Ishikawa (cell line): ENCODE data around the gene MRTFB.

Source experiments
- CEBPB ChIP-seq: IDR thresholded peaks from 2 replicates; pipeline ENCODE4 v1.6.1; 2012
- CREB1 ChIP-seq: IDR thresholded peaks from 2 replicates; pipeline ENCODE4 v1.6.1; 2012; ENCODE audit warnings: low read depth
- EGR1 ChIP-seq: IDR thresholded peaks from 2 replicates; pipeline ENCODE4 v1.6.1; 2012
- EP300 ChIP-seq: IDR thresholded peaks from 2 replicates; pipeline ENCODE4 v1.6.1; 2012; ENCODE audit warnings: borderline replicate concordance
- FOXM1 ChIP-seq: IDR thresholded peaks from 2 replicates; pipeline ENCODE4 v1.6.1; 2012; ENCODE audit warnings: low read depth, borderline replicate concordance
- MAX ChIP-seq: IDR thresholded peaks from 2 replicates; pipeline ENCODE4 v1.6.1; 2012
- NFIC ChIP-seq: IDR thresholded peaks from 2 replicates; pipeline ENCODE4 v1.6.1; 2012
- RAD21 ChIP-seq: IDR thresholded peaks from 2 replicates; pipeline ENCODE4 v1.6.1; 2012; ENCODE audit warnings: low read depth
- REST ChIP-seq: IDR thresholded peaks from 2 replicates; pipeline ENCODE4 v1.6.1; 2012; ENCODE audit warnings: low read depth, mild to moderate bottlenecking
- TAF1 ChIP-seq: IDR thresholded peaks from 2 replicates; pipeline ENCODE4 v1.6.1; 2012; ENCODE audit warnings: low read depth, mild to moderate bottlenecking
- TCF12 ChIP-seq: IDR thresholded peaks from 2 replicates; pipeline ENCODE4 v1.6.1; 2012; ENCODE audit warnings: low read depth
- TEAD4 ChIP-seq: IDR thresholded peaks from 2 replicates; pipeline ENCODE4 v1.6.1; 2012
- YY1 ChIP-seq: IDR thresholded peaks from 2 replicates; pipeline ENCODE4 v1.6.1; 2012; ENCODE audit warnings: low read depth
- ZBTB7A ChIP-seq: IDR thresholded peaks from 2 replicates; pipeline ENCODE4 v1.6.1; 2012; ENCODE audit warnings: low read depth
- TF ChIP-seq, protein P1 (sequence below): IDR thresholded peaks from 2 replicates; pipeline ENCODE4 v1.6.1; 2012

The MRTFB gene

DNA sequence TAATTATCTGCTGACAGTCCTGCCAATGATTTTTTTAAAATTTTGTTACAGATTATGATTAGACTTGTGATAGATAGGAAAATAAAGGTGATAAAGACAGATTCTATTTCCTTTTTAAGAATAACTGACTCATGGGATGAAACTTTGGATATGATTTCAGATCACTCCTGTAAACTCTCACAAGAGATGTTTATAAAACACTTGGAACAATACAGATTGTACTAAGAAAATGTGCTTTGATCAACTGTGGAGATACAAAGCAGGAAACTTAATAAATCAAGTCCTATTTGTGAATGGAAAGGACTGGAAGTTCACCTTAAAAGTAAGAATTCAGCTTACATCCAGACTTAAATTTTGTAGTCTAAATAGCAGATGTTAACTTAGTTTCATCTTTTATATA lies 21.4 kb downstream of the MRTFB start:
- no peak for TF ChIP-seq EP300
- TF ChIP-seq NFIC = no peak
- TF ChIP-seq RAD21 = no peak
- TF ChIP-seq TEAD4 = no peak
- no peak for TF ChIP-seq TCF12
- TF ChIP-seq TAF1 = no peak
- no peak for TF ChIP-seq REST
- TF ChIP-seq EGR1 = no peak
- no peak for TF ChIP-seq YY1
- no peak for TF ChIP-seq MAX
- no peak for TF ChIP-seq CEBPB
- TF ChIP-seq CREB1 = no peak
- TF ChIP-seq ZBTB7A = no peak
- TF ChIP-seq, protein P1, sequence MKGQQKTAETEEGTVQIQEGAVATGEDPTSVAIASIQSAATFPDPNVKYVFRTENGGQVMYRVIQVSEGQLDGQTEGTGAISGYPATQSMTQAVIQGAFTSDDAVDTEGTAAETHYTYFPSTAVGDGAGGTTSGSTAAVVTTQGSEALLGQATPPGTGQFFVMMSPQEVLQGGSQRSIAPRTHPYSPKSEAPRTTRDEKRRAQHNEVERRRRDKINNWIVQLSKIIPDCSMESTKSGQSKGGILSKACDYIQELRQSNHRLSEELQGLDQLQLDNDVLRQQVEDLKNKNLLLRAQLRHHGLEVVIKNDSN = no peak
- TF ChIP-seq FOXM1 = no peak

- TF ChIP-seq TEAD4 (peak; percentile 34; the same call in 1 of the 2 replicates), YY1 (no peak)
Observed at GRCh38 chr16:14095883-14096551, 24.9 kb downstream of the MRTFB start.

GRCh38 chr16:14097182-14097959 lies 26.3 kb downstream of the MRTFB start:
- TF ChIP-seq FOXM1 = peak; percentile 68; the same call in 1 of the 2 replicates
- TF ChIP-seq EP300 = peak; percentile 58; the same call in 1 of the 2 replicates
- TF ChIP-seq CEBPB = peak; percentile 60
- no peak for TF ChIP-seq TAF1
- peak; percentile 78 for TF ChIP-seq TCF12
- TF ChIP-seq TEAD4 = peak; percentile 75
- 0 out of 2 replicates have a peak, but pooled peaks have one; percentile 8 for TF ChIP-seq RAD21
- TF ChIP-seq MAX = peak; percentile 42; the same call in 1 of the 2 replicates
- TF ChIP-seq REST = no peak
- TF ChIP-seq NFIC = peak; percentile 92
- TF ChIP-seq, protein P1 = no peak
- no peak for TF ChIP-seq CREB1
- no peak for TF ChIP-seq ZBTB7A
- no peak for TF ChIP-seq YY1
- TF ChIP-seq EGR1 = no peak

DNA sequence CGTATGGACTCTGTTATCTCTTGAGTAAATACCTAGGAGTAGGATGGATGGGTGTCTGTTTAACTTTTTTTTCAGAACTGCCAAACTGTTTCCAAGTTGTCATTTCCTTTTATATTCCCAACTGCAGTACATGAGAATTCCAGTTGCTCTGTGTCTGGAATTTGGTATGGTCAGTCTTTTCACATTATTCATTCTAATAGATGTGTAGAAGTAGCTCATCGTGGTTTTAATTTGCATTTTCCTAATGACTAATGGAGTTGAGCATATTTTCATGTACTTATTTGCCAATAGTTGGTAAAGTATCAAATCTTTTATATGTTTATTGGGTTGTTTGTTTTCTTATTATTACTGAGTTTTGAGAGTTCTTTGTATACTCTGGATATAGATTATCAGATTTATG lies 27.0 kb downstream of the MRTFB start:
- TF ChIP-seq, protein P1 = no peak
- TF ChIP-seq MAX = no peak
- no peak for TF ChIP-seq YY1
- TF ChIP-seq TCF12 = no peak
- TF ChIP-seq CEBPB = no peak
- no peak for TF ChIP-seq EP300
- no peak for TF ChIP-seq FOXM1

- no peak for TF ChIP-seq MAX
- TF ChIP-seq CEBPB = no peak
- no peak for TF ChIP-seq CREB1
- TF ChIP-seq NFIC = no peak
- TF ChIP-seq, protein P1 = no peak
Observed at GRCh38 chr16:14100825-14101224, 29.7 kb downstream of the MRTFB start.
